GM21526 (cell line): ENCODE measurements around the gene RUSF1.
"Not testable (repeated sequence)": the region's sequence is repeated elsewhere in the genome, so short reads cannot be mapped to it uniquely, and the experiment has no call there.

Source experiments
- ATAC-seq: cut with Tn5 transposase; IDR thresholded peaks from one replicate; pipeline ENCODE4 v1.9.1; 2021; ENCODE audit warnings: moderate library complexity; ENCODE audit not compliant: unreplicated experiment, low FRiP score

The RUSF1 gene

GRCh38 chr16:31519759-31520431, 11.7 kb upstream of the RUSF1 start:
- no peak for ATAC-seq

- ATAC-seq, result no peak
Observed at GRCh38 chr16:31517800-31518402, 9.7 kb upstream of the RUSF1 start.

- ATAC-seq, result no peak
Observed at GRCh38 chr16:31513884-31514283, 5.7 kb upstream of the RUSF1 start.

- no peak for ATAC-seq
Observed at GRCh38 chr16:31513126-31513525, 4.9 kb upstream of the RUSF1 start.

- no peak for ATAC-seq
Observed at GRCh38 chr16:31508706-31509195, 560 bp upstream of the RUSF1 start.

DNA sequence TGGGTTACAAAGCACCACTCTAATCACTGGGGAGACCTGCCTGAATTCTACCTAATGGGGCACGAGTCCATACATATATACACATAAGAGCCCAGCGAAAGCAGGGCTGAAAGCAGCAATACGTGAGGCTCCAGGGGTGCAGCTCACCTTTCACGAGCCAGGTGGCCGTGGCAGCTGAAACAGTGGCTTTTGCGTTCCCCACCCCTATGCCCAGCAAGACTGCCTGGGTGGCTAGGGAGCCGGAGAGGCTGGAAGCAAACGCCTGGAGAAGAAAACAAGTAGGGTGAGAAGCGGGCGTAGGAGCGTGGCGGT, 618 bp downstream of the RUSF1 start:
- ATAC-seq, result no peak

- ATAC-seq, result peak; percentile 42
Observed at GRCh38 chr16:31505483-31505882, 2.7 kb downstream of the RUSF1 start.

- no peak for ATAC-seq
Observed at GRCh38 chr16:31504159-31504558, 4.0 kb downstream of the RUSF1 start.

GRCh38 chr16:31503555-31503954, 4.6 kb downstream of the RUSF1 start:
- not testable (repeated sequence) for ATAC-seq

- ATAC-seq, result no peak
Observed at GRCh38 chr16:31502981-31503380, 5.2 kb downstream of the RUSF1 start.

DNA sequence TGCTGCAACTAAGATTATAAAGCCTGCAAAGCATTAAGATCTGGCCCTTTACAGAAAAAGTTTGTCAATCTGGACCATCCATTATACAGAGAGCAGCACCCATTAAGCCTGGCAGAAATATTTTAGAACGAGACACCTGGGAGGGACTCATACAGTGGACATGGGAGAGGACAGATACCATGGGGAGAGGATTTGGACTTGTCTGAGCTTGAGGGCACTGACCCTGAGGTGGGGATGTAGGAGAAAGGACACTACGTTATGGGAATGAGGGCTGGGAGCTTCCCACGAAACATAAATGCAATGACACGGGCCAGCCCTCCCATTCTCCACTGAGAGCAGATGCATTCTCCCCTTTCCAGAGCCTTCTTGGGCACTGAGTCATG, 6.2 kb downstream of the RUSF1 start:
- ATAC-seq, result no peak

- ATAC-seq, result no peak
Observed at GRCh38 chr16:31501226-31501965, 6.8 kb downstream of the RUSF1 start.

DNA sequence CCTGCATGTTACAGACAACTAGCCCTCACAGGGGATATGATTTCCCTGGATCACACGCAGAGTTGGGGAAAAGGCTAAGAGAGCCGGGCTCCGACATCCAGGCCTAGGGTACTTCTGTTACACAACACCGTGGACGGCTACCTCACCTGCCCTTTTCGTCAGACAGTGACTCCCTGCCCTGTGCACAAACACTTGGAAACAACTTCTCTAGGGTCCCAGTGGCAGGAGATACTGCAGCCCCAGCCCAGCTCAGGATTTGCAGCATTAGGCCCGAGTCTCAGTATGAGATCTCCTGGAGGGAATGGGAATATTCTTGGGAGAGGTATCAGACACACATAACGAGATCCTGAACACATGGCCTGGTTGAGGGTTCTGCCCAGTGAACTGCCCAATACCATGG, 8.3 kb downstream of the RUSF1 start:
- no peak for ATAC-seq

GRCh38 chr16:31498493-31498892, 9.7 kb downstream of the RUSF1 start:
- no peak for ATAC-seq

DNA sequence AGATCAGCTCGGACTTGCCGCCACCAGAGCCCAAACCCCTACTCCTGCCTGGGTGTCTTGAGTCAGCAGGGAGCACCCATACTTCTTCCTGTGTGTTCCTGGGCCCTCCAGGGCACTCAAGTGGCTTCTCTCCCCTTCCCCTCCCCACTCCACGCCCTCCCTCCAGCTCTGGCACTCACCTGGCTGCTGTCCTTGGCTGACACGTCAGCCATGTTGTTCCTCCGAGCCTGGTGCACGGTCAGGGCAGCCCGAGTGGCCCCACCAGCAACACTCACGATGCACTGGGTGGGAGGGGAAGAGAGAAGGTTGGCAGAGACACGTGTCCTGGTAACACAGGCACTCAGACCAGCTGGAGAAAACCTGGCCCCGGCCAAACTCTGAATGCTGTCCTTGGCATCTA, 11.5 kb downstream of the RUSF1 start:
- no peak for ATAC-seq

GRCh38 chr16:31493506-31494125, 14.6 kb downstream of the RUSF1 start:
- ATAC-seq, result no peak

- ATAC-seq, result no peak
Observed at GRCh38 chr16:31491778-31492418, 16.3 kb downstream of the RUSF1 start.

DNA sequence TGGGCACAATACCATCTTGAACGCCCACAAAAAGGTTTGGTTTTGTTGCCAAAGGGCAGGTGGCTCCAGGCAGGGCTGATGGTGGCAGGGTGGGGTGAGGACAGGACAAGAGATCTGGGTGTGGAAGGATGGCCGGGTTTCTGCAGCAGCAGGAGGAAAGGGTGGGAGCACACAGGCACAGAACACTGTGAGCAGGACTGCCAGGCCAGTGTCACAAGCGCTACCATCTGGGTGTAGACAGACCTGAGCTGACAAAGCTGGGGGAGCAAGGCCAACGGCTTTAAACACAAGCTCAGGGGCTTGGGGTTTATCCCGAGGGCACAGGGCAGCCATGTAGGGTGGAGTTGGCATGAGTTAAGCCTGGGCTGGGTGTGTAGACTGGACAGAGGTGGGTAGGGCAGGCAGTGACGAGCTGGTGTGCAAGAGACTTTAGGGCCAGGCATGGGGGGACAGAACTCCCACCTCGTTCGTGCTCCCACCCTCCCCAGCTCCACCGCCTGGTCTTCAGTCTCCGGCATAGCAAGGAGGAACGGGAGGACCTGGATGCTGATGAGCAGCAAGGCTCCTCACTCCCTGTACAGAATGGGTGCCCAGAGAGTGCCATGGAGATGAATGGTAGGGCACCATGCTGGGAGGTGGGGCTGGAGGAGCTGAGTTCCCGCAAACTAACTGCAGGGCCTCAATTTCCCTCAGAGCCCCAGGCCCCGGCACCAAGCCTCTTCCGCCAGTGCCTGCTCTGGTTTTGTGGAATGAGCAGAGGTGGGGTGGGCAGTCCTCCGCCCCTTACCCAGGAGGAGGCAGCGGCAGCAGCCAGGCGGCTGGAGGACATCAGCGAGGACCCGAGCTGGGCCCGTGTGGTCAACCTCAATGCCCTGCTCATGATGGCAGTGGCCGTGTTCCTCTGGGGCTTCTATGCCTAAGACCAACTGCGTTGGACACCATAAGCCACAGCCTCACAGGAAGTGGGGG, 18.3 kb downstream of the RUSF1 start:
- no peak for ATAC-seq

DNA sequence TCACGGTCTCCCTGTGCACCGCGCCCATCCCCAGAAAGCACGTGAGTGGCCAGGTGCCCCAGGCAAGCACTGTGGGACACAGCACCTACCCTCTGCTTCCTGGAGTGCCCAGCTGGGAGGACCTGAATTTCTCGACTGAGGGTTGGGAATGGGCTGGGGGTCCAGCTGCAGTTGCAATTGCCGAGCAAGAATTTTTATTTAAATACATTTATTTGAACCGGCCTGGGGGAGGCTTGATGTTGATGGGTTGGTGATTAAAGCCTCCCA, 19.0 kb downstream of the RUSF1 start:
- ATAC-seq, result no peak
